Left lung (tissue), 10 donors: ENCODE measurements around the gene PTPN6. TPM values are rescaled to one million over a fixed set of nuclear protein-coding genes. Genes with fewer than 3 reads are reported as not detected.

Experiments used
- ATAC-seq: fragments of 200-7000 bp; cut with Tn5 transposase; one replicate; pipeline ENCODE4 v1.9.1; 2020; ENCODE audit warnings: moderate library complexity
- DNase-seq, 4 donors: peaks; one replicate each; pipeline ENCODE4 v3.0.0-alpha.2; 2013 to 2020
- H3K27ac ChIP-seq, 2 donors: fragments of 200-600 bp; sonication (generic) in 1 of 2; one replicate each; pipeline versions ENCODE4 v1.5.0 to v1.8.0; 2020 to 2021
- H3K27me3 ChIP-seq, 2 donors: fragments of 200-600 bp; sonication (generic) in 1 of 2; one replicate each; pipeline versions ENCODE4 v1.5.0 to v1.8.0; 2020 to 2021
- H3K36me3 ChIP-seq, 2 donors: fragments of 200-600 bp; sonication (generic) in 1 of 2; one replicate each; pipeline versions ENCODE4 v1.5.0 to v1.8.0; 2020 to 2021
- H3K4me1 ChIP-seq, 2 donors: fragments of 200-600 bp; one replicate each; pipeline ENCODE4 v1.8.0; 2021
- H3K4me3 ChIP-seq, 2 donors: fragments of 200-600 bp; sonication (generic) in 1 of 2; one replicate each; pipeline versions ENCODE4 v1.5.0 to v1.8.0; 2020 to 2021; ENCODE audit warnings: mild to moderate bottlenecking in 1 of 2
- H3K9me3 ChIP-seq, 2 donors: fragments of 200-600 bp; sonication (generic) in 1 of 2; one replicate each; pipeline versions ENCODE4 v1.5.0 to v1.8.0; 2020 to 2021
- CTCF ChIP-seq, 2 donors: fragments of 200-600 bp; sonication (generic) in 1 of 2; IDR thresholded peaks; one replicate each; pipeline versions ENCODE4 v1.5.0 to v1.8.0; 2021; ENCODE audit warnings: antibody characterized with exemption in 2 of 2
- intact Hi-C, 2 donors: fragments of 100-400 bp; cut with DNase I; formaldehyde crosslinking; loops; one replicate each; pipeline versions ENCODE4 v1.11.2 to v1.14.2; 2022
- polyA plus RNA-seq, 6 donors: library from polyadenylated mRNA; unstranded; fragments of 120-200 nt; gene quantifications; one replicate each; pipeline ENCODE4 v1.2.1, GENCODE V29; 2013; ENCODE audit not compliant: insufficient read length in 6 of 6
- total RNA-seq, 2 donors: library from RNA; stranded (reverse); fragmentation: NEBNext Ultra II Directional; extraction: Animal tissue kit (Norgen Biotek cat#: 25700); gene quantifications; one replicate each; pipeline ENCODE4 v1.2.1, GENCODE V29; 2021
- donor health status: DM: no; HTN: yes; CAD: no.
- donor health status: DM: no; HTN: no; CAD: no.

Gene PTPN6
- total and polyA plus RNA-seq, 8 donors = 17.4 to 145 (median 19.6) TPM

- TF ChIP-seq CTCF (IDR thresholded peaks at IDR 0.05) = no peak
- peaks cover 0 to 4% of the 10 kb centered on the region in 2 donors for H3K4me1 ChIP-seq
- peak overlapping the region; percentile 37 to 55 for H3K27ac ChIP-seq
- no peak overlapping the region for H3K4me3 ChIP-seq
- H3K27me3 ChIP-seq = no peaks in the 10 kb centered on the region
- no peak for DNase-seq
- peak; percentile 67 for ATAC-seq
- intact Hi-C loops = no loop called here
- no peaks in the 10 kb centered on the region for H3K9me3 ChIP-seq
- peaks cover 0 to 86% of the 10 kb centered on the region in 2 donors for H3K36me3 ChIP-seq
Measured at GRCh38 chr12:6980740-6981139, 29.6 kb downstream of the PTPN6 start.

GRCh38 chr12:6981152-6982052, 30.2 kb downstream of the PTPN6 start:
- no peaks in the 10 kb centered on the region for H3K9me3 ChIP-seq
- no peak for DNase-seq
- H3K36me3 ChIP-seq = peaks cover 0 to 85% of the 10 kb centered on the region in 2 donors
- ATAC-seq = no peak
- no peak overlapping the region for H3K4me3 ChIP-seq
- no peak for TF ChIP-seq CTCF (IDR thresholded peaks at IDR 0.05)
- no peaks in the 10 kb centered on the region for H3K27me3 ChIP-seq
- intact Hi-C loops = no loop called here
- H3K27ac ChIP-seq = peak overlapping the region in 1 of 2 donors; percentile 37
- peaks cover 0 to 4% of the 10 kb centered on the region in 2 donors for H3K4me1 ChIP-seq

GRCh38 chr12:6982532-6982931, 31.4 kb downstream of the PTPN6 start:
- Histone ChIP-seq H3K27ac (no peak overlapping the region), H3K27me3 (no peaks in the 10 kb centered on the region), H3K9me3 (no peaks in the 10 kb centered on the region), H3K36me3 (peaks cover 0 to 82% of the 10 kb centered on the region in 2 donors), H3K4me1 (peaks cover 0 to 4% of the 10 kb centered on the region in 2 donors), H3K4me3 (no peak overlapping the region)
- no peak for ATAC-seq
- intact Hi-C loops = no loop called here
- no peak for TF ChIP-seq CTCF (IDR thresholded peaks at IDR 0.05)
- DNase-seq = no peak

- Histone ChIP-seq H3K4me1 (no peaks in the 10 kb centered on the region), H3K27ac (peak overlapping the region; percentile 75 to 82), H3K4me3 (no peak overlapping the region), H3K27me3 (no peaks in the 10 kb centered on the region), H3K9me3 (no peaks in the 10 kb centered on the region), H3K36me3 (peaks cover 0 to 39% of the 10 kb centered on the region in 2 donors)
- ATAC-seq (peak; percentile 92), DNase-seq (peak; percentile 29 to 86 (median 82))
- intact Hi-C loops = no loop called here
- no peak for TF ChIP-seq CTCF (IDR thresholded peaks at IDR 0.05)
Measured at GRCh38 chr12:6987956-6988553, 36.9 kb downstream of the PTPN6 start.

GRCh38 chr12:6996040-6996441, 44.9 kb downstream of the PTPN6 start:
- Histone ChIP-seq H3K9me3 (no peaks in the 10 kb centered on the region), H3K27ac (no peak overlapping the region), H3K36me3 (peaks cover 0 to 38% of the 10 kb centered on the region in 2 donors), H3K4me3 (no peak overlapping the region), H3K27me3 (no peaks in the 10 kb centered on the region), H3K4me1 (peaks cover 2 to 15% of the 10 kb centered on the region in 2 donors)
- TF ChIP-seq CTCF (IDR thresholded peaks at IDR 0.05) = no peak
- intact Hi-C loops = no loop called here
- ATAC-seq = peak; percentile 23
- no peak for DNase-seq
